Breast epithelium (tissue), 3 donors: ENCODE measurements around the gene RNF130.

Experiments used
- CTCF ChIP-seq, 3 donors: fragments of 450-650 bp; IDR thresholded peaks; one replicate each; pipeline ENCODE4 v1.5.1; 2016 to 2017; ENCODE audit warnings: antibody characterized with exemption in 3 of 3, mild to moderate bottlenecking in 3 of 3, moderate library complexity in 3 of 3
- POLR2A ChIP-seq: fragments of 450-650 bp; IDR thresholded peaks from one replicate; pipeline ENCODE4 v1.6.1; 2016; ENCODE audit warnings: antibody characterized with exemption, mild to moderate bottlenecking, moderate library complexity

GRCh38 chr5:180111273-180112002, 39.9 kb upstream of the RNF130 start:
- TF ChIP-seq CTCF (IDR thresholded peaks at IDR 0.05) = no peak
- TF ChIP-seq POLR2A = no peak
